G401 (cell line): ENCODE results near the gene IPPK. TPM values are rescaled to one million over a fixed set of nuclear protein-coding genes. Genes with fewer than 3 reads are reported as not detected.

ENCODE experiments used
- DNase-seq: peaks from one replicate; pipeline ENCODE4 v3.0.0-alpha.2; 2015; ENCODE audit warnings: low spot score
- in situ Hi-C: cut with HindIII; loops from 2 replicates; pipeline ENCODE4 v1.10.0; 2016; ENCODE audit warnings: low sequenced_read_pairs, mixed read lengths
- total RNA-seq: library from RNA; depleted of rRNA; stranded (reverse); fragments of >200 nt; shearing (Covaris generic); gene quantifications from 2 replicates; pipeline ENCODE4 v1.2.3, GENCODE V29; 2014; rRNA removed

Gene IPPK
- 11.1 and 15.9 TPM in 2 replicates for total RNA-seq

GRCh38 chr9:92669890-92670708 is at the start of gene IPPK:
IPPK (minus strand) TSS chr9:92670131; CDS start chr9:92669988, 143 bp downstream.
- in situ Hi-C loops: no loop called here
- DNase-seq: peak; percentile 98

DNA sequence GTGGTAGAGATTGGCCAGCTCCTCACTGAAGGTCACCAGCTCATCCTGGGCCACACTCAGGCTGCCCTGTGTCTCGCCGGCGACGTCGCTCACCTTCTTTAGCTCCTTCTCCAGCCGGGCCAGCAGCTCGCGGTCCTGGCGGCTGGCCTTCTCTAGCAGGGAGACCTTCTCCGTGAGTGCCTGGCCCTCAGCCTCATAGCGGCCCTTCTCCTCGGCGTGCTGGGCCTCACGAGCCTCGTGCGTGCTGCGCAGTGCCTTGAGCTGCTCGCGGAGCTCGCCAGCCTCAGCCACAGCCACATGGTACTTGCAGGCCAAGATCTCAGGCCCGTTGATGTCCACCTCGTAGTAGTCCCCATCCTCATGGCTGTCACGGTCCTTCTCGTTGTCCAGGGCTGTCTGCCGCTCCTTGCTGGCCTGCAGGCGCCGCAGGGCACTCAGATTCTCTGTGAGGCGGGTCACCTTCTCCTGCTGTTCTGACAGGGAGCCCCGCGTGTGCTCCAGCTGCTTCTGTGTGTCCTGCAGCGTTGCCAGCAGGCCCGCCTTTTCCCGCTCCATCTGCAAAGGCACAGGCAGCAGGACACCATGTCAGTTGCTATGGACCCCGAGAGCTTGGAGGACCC is 49.2 kb upstream of the IPPK start:
- in situ Hi-C loops: no loop called here
- DNase-seq: no peak

GRCh38 chr9:92718086-92719001 is 48.4 kb upstream of the IPPK start:
- DNase-seq: no peak
- in situ Hi-C loops: no loop called here

GRCh38 chr9:92717201-92718085 is 47.5 kb upstream of the IPPK start:
- in situ Hi-C loops: no loop called here
- DNase-seq: no peak

GRCh38 chr9:92716557-92716956 is 46.6 kb upstream of the IPPK start:
- in situ Hi-C loops: no loop called here
- DNase-seq: peak; percentile 58

DNA sequence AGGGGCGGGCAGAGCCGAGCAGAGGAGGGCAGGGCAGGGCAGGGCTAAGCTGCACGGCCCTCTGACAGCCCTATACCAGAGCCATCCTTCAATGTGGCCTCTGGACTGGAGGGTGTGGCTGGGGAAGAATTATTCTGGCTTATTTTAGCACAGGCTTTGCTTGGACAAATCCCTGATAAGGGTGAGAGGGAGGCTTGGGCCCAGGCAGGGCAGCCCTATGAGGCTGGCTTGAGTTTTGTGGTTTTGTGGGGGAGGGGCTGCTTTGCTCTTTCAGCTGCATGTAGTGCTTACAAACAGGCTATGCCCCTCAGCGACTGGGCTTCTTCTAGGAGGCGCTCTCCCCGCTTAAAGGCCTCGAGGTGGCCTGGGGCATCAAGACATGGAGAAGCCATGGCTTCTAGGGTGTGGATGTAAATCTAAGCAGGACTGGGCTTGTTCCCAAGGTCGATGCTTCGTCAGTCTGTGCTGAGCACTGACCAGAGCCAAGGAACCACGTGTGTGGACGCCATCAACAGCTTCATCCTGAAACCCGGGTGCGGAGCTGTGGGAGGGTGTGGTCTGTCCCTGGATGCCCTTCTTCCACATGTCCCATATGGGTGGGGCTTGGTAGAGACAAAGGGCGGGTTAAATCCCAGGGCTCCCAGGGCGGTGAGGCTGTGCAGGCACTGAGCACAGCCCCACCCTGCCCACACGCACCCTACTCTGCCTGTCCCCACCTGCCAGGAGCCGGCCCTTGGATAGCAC is 45.7 kb upstream of the IPPK start:
- in situ Hi-C loops: no loop called here
- no peak for DNase-seq

GRCh38 chr9:92714787-92715487 is 45.0 kb upstream of the IPPK start:
- in situ Hi-C loops: no loop called here

GRCh38 chr9:92714016-92714415 is 44.1 kb upstream of the IPPK start:
- in situ Hi-C loops: no loop called here
- DNase-seq: no peak

More at GRCh38 chr9:92714787-92715487, 45.0 kb upstream of the IPPK start:
- no peak for DNase-seq

DNA sequence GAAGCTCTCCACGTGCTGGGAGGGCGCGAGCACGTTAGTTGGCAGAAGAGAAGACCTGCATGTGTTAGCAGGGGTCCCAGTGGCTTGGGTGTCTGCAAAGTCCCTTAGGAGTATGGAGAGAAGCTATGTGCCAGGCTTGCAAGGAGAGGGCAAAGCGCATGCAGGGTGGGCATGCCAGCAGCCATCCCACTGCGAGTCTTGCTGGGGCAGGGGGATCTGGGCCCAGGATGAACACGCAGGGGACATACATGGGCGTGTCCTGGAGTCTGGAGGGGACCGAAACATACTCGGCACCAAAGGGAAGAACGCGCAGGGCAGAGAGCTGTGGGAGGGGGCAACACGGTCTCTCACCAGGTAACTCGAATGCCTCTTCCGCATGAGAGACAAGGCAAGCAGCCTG is 43.6 kb upstream of the IPPK start:
- no peak for DNase-seq
- in situ Hi-C loops: no loop called here

GRCh38 chr9:92712767-92713166 is 42.8 kb upstream of the IPPK start:
- in situ Hi-C loops: no loop called here
- DNase-seq: no peak

DNA sequence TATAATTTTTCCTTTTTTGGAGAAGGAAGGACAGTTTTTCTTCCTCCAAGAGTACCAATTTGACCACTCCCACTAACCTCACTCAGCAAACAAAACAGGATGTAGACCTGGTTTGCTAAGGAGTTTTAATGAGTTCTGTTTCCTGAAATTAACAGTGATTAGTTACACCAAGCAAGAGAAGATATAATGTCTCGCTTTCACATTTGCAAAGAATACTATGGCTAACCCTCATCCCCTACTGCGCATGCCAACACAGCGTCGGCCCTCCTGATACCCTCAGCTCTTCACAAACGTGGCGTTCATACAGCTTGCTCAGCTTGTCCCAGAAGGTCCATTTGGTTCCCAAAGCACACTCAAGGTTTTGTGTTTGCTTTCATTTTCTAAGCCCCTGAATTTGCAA is 41.9 kb upstream of the IPPK start:
- DNase-seq: no peak
- in situ Hi-C loops: no loop called here

DNA sequence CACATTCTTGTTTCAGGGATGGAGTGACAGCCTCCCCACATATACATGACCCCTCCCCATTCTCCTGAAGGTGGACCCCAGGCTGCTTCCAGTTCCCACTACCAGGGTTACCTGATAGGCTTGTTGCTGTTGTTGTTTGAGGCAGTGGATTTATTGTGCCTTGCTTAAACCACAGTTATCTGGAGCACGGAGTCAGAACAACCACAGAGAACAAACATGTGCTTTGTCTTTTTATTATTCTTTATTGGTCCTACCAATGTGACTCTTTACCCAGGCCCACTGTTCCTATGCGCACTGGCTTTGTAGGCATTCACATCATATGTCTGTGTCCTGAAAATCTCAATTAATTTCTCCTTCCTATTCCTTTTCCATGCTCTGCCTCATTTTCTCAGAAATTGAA is 41.2 kb upstream of the IPPK start:
- in situ Hi-C loops: no loop called here
- DNase-seq: no peak

GRCh38 chr9:92710368-92710767 is 40.4 kb upstream of the IPPK start:
- in situ Hi-C loops: no loop called here
- DNase-seq: no peak

DNA sequence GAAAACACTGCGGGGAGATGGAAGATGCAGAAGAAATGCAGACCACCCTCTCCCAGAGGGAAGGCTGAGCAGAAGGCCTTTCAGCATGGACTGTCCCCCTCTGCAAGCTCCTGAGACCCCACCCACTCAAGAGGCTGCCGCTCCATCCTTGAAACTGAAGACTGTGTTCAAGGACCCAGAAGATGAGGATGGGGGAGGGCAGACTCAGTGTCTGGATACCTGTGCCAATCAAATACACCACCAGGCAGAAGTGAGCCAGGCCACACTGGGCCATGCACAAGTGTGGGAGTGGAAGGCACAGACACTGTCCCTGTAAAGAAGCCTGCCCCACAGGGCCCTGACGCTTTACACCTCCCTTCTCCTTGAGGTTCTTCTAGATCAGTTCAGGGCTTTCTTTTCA is 40.0 kb upstream of the IPPK start:
- in situ Hi-C loops: no loop called here

GRCh38 chr9:92709240-92709639 is 39.3 kb upstream of the IPPK start:
- in situ Hi-C loops: no loop called here
- DNase-seq: no peak

More for the DNA sequence above, 40.0 kb upstream of the IPPK start:
- DNase-seq: no peak

DNA sequence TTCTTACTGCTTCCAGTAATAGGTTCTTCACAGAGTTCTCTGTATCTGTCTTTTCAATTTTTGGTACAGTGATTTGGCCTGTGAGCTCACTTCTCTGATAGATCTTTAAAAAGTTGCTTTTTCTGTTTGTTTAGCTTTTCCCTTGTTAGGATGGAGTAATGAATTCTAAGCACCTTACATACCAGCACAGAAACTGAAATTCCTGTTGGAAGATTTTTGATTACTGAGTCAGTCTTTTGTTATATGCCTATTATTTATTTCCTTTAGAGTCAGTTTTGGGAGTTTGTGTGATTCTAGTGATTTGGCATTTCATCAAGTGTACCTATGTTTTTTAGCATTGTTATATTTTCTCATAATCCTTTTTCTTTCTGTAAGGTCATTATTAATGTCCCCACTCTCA is 37.6 kb upstream of the IPPK start:
- no peak for DNase-seq
- in situ Hi-C loops: no loop called here

GRCh38 chr9:92706218-92706940 is 36.4 kb upstream of the IPPK start:
- no peak for DNase-seq
- in situ Hi-C loops: no loop called here
